DND-41 (cell line): Measurements from ENCODE around the gene R3HDM4.

Experiments used
- CTCF ChIP-seq: IDR thresholded peaks from 2 replicates; pipeline ENCODE4 v1.5.1; 2012; ENCODE audit warnings: borderline replicate concordance, low read length, moderate library complexity, mild to moderate bottlenecking; ENCODE audit not compliant: poor library complexity, severe bottlenecking; ENCODE audit errors: extremely low read depth
- EZH2 ChIP-seq: IDR thresholded peaks from 3 replicates; pipeline ENCODE4 v1.6.1; 2012; ENCODE audit warnings: borderline replicate concordance, low read depth, mild to moderate bottlenecking, moderate library complexity, low read length, inconsistent platforms; ENCODE audit not compliant: severe bottlenecking

- TF ChIP-seq CTCF, result no peak
- TF ChIP-seq EZH2, result no peak
Measured at GRCh38 chr19:926323-926588, 13.2 kb upstream of the R3HDM4 start.
